Activated T-cell treated with anti-CD3 and anti-CD28 coated beads, Interleukin-2, amount 50 U/mL, for 24 hours (primary cell): ENCODE data around the gene TPRKB.
"Not testable (repeated sequence)": the region's sequence is repeated elsewhere in the genome, so short reads cannot be mapped to it uniquely, and the experiment has no call there.

Experiments used
- DNase-seq: peaks from one replicate; pipeline ENCODE4 v3.0.0-alpha.2; 2020
- H3K27ac Mint-ChIP-seq: 2 replicates; pipeline ENCODE4 v1.8.0; 2020; ENCODE audit warnings: mild to moderate bottlenecking, mixed read lengths
- H3K27me3 Mint-ChIP-seq: 2 replicates; pipeline ENCODE4 v1.8.0; 2020; ENCODE audit warnings: mixed read lengths
- H3K36me3 Mint-ChIP-seq: 2 replicates; pipeline ENCODE4 v1.8.0; 2020; ENCODE audit warnings: low read depth, mixed read lengths
- H3K4me1 Mint-ChIP-seq: 2 replicates; pipeline ENCODE4 v1.8.0; 2020; ENCODE audit warnings: low read depth, mixed read lengths
- H3K4me3 Mint-ChIP-seq: 2 replicates; pipeline ENCODE4 v1.8.0; 2020; ENCODE audit warnings: mild to moderate bottlenecking, moderate library complexity, mixed read lengths
- H3K9me3 Mint-ChIP-seq: 2 replicates; pipeline ENCODE4 v1.8.0; 2020; ENCODE audit warnings: mixed read lengths

Gene TPRKB

DNA sequence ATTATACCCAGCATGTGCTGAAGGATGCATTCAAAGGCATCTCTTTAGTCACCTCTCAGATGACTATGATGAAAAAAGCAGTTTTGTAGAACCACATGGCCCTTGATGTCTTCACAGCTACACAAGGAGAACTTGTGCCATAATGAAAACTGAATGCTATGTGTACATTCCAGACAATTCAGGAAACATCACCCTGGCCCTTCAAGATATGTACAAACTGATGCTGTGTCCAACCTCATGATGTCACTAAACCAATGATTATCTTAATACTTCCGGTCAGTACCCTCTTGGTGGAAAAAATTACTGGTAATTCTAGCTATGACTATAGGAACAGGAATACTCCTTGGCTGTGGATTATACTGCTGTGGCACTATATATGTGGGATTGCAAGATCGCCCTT is 22.8 kb upstream of the TPRKB start:
- Mint-ChIP-seq H3K36me3 (peaks cover 89% of the 10 kb centered on the region), H3K27me3 (no peaks in the 10 kb centered on the region), H3K4me3 (no peak overlapping the region), H3K9me3 (no peaks in the 10 kb centered on the region), H3K4me1 (no peaks in the 10 kb centered on the region), H3K27ac (no peak overlapping the region)
- DNase-seq, result no peak

DNA sequence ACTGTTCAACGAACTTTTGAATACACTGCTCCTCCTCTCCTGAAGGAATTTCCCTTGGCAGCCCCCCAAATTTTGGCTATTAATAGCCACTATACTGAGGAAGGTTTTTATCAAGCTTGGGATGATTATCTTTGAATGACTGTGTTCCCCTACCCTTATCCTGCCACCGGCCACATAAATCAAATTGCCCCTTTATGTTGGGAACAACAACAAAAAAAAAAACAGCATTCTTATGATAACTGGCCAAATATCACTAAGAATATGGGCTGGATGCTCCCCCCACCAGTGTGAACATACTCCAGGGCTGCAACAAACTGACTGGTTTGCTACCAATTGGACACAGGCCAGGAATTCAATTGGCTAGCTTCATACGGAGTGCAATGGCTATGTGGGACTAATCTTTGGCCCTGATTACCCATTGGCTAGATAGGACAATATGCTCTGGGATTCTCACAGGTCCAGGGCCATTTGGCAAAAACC is 22.2 kb upstream of the TPRKB start:
- no peak for DNase-seq
- Mint-ChIP-seq H3K9me3 (no peaks in the 10 kb centered on the region), H3K27ac (no peak overlapping the region), H3K4me1 (no peaks in the 10 kb centered on the region), H3K27me3 (no peaks in the 10 kb centered on the region), H3K36me3 (peaks cover 89% of the 10 kb centered on the region), H3K4me3 (no peak overlapping the region)

DNA sequence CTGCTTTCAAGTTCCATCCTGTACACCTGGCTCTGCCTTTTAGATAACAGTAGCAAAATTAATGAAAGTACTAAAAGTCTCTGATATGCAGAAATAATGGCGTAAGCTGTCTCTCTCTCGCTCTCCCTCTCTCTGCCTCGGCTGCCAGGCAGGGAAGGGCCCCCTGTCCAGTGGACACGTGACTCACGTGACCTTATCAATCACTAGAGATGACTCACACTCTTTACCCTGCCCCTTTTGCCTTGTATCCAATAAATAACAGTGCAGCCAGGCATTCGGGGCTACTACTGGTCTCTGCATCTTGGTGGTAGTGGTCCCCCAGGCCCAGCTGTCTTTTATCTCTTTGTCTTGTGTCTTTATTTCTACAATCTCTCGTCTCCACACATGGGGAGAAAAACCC is 17.2 kb upstream of the TPRKB start:
- DNase-seq, H3K27me3 Mint-ChIP-seq, H3K4me1 Mint-ChIP-seq, H3K9me3 Mint-ChIP-seq, H3K27ac Mint-ChIP-seq, H3K4me3 Mint-ChIP-seq: not testable (repeated sequence)
- H3K36me3 Mint-ChIP-seq, result peaks cover 87% of the 10 kb centered on the region

DNA sequence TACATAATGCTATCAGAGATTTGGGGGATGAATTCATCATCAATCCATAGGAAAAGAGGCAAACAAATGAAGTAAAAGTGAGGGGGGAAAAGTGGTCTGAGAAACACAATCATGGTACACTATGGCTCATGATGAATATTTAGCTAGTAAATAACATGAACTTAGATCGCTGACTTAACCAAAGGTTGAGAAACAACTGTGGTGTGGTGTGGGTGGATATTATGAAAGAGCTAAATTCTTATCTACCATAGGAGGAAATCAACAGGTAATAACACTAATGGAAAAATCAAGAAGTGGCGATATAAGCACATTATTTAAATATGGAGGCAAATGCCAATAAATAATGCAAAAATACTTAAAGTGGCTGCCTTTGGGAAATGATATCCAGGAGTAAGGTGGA is 12.2 kb upstream of the TPRKB start:
- DNase-seq, result no peak
- peaks cover 89% of the 10 kb centered on the region for H3K36me3 Mint-ChIP-seq

DNA sequence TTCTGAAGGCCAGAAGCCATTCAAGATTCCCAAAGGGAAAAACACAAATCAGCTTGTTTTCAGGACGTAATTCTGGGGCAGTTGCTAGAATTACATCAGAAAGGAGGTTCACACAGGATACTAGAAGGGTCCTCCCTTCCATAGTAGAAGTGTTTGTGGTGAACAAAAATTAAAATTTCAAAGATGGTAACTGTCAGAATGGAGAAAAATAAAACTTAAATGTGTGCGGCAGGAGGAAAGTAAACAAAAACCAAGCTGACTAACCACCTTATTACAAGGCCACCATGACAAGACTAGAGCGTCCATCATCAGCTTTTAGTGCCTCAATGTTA is 9.7 kb upstream of the TPRKB start:
- Mint-ChIP-seq H3K27me3 (no peaks in the 10 kb centered on the region), H3K4me3 (no peak overlapping the region), H3K27ac (no peak overlapping the region), H3K36me3 (peaks cover 79% of the 10 kb centered on the region), H3K4me1 (peaks cover 13% of the 10 kb centered on the region), H3K9me3 (no peaks in the 10 kb centered on the region)
- DNase-seq, result no peak

More for the DNA sequence above, 12.2 kb upstream of the TPRKB start:
- no peak overlapping the region for H3K4me3 Mint-ChIP-seq
- no peaks in the 10 kb centered on the region for H3K27me3 Mint-ChIP-seq
- H3K27ac Mint-ChIP-seq, result no peak overlapping the region
- no peaks in the 10 kb centered on the region for H3K9me3 Mint-ChIP-seq
- peaks cover 13% of the 10 kb centered on the region for H3K4me1 Mint-ChIP-seq

DNA sequence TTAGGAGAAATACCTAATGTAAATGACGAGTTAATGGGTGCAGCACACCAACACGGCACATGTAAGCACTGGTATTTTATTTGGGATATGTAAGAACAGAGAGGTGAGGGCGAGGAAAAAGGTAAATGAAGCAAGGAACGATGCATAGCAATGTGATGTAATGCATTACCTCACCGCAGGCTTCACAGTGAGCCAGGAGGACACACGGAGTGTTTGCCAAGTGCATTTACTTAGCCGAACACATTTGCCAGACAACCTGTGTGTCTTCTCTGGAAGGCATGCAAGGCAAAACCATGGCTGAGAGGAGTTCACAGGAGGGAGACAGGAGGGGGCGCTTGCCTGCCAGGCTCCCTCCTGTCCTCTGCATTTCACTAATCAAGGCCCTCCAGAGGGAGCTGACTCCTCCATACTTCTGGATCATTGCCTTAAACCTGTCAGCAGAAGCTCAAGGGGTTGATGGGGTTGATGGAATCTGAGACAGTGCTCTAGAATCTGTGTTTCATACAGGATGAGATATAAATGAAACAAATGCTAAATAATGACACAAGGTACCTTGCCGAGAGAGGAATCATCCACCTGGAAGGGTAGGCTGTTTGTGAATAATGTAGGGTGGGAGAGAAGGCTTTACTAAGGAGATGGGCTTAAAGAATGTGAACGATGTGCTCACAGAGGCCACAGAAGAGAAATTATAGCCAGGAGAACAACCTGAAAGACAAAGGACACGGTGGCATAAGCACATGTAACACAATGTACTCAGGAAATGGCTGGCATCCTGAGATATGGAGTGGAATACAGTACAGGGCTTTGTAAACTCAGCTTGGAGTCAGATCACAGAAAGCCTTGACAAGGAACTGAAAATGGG is 9.1 kb upstream of the TPRKB start:
- no peak overlapping the region for H3K27ac Mint-ChIP-seq
- no peaks in the 10 kb centered on the region for H3K9me3 Mint-ChIP-seq
- H3K4me3 Mint-ChIP-seq, result no peak overlapping the region

DNA sequence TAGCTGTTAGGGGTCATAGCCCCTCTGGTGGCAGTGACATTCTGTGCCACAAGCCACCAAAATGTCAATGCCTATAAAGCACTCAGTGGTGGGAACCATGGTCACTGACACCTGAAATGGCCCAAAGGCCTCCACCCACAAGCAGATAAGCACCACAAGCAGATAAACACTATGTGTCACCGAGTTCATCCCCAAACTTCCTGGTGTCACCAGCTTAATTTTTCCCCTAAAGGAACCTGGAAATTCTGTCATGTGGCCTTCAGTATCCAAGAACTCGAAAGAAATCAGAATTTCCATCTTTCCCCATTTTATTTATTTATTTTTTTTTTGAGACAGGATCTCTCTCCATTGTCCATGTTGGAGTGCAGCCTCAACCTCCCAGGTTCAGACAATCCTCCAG is 3.6 kb upstream of the TPRKB start:
- Mint-ChIP-seq H3K4me1 (peaks cover 16% of the 10 kb centered on the region), H3K27me3 (no peaks in the 10 kb centered on the region), H3K4me3 (no peak overlapping the region), H3K9me3 (peaks cover 7% of the 10 kb centered on the region), H3K36me3 (peaks cover 51% of the 10 kb centered on the region), H3K27ac (no peak overlapping the region)
- DNase-seq, result no peak

More for the DNA sequence above, 9.1 kb upstream of the TPRKB start:
- Mint-ChIP-seq H3K27me3 (no peaks in the 10 kb centered on the region), H3K36me3 (peaks cover 82% of the 10 kb centered on the region), H3K4me1 (peaks cover 13% of the 10 kb centered on the region)
- no peak for DNase-seq

DNA sequence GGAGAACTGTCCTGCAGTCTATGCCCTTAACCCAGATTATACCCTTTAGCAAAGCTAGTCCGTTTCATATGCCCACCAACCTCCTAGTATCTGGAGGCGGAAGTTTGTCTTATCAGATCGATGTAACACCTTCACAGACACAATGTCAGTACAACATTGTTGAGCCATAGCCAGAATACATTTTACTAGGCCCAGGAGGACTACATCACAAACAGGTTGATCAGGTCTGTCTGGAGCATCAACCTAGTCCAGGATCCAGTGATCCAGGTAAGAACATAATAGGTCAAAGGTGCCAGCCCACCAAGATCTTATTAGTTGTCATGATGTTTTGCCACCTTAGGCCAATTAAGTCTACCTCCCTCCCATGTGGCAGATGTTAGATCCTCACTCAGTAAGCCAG is 2.0 kb upstream of the TPRKB start:
- Mint-ChIP-seq H3K4me1 (peaks cover 22% of the 10 kb centered on the region), H3K9me3 (peaks cover 7% of the 10 kb centered on the region), H3K27me3 (no peaks in the 10 kb centered on the region), H3K4me3 (no peak overlapping the region), H3K36me3 (peaks cover 44% of the 10 kb centered on the region), H3K27ac (no peak overlapping the region)
- DNase-seq, result no peak

DNA sequence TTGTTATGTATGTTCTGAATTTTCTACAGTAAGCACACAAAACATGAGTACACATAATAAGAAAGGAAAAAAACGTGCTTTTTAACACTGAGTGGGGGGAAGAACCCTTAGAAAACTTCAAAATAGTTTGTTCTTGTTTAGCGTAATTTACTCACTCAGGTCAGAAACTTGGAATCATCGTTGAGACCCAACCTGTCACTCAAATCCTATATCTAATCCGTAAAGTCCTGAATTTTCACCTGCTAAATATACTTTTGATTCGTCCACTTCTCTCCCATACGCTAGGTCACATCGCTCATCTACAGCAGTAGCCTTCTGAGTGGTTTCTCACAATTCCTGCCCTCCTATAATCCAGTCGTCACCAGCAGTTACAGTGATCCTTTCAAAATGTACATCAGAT is 767 bp downstream of the TPRKB start:
- no peak for DNase-seq
- H3K36me3 Mint-ChIP-seq, result peaks cover 55% of the 10 kb centered on the region
- H3K27ac Mint-ChIP-seq, result peak overlapping the region; percentile 91
- H3K4me1 Mint-ChIP-seq, result peaks cover 22% of the 10 kb centered on the region
- peaks cover 7% of the 10 kb centered on the region for H3K9me3 Mint-ChIP-seq
- H3K4me3 Mint-ChIP-seq, result peak overlapping the region; percentile 93
- H3K27me3 Mint-ChIP-seq, result no peaks in the 10 kb centered on the region

DNA sequence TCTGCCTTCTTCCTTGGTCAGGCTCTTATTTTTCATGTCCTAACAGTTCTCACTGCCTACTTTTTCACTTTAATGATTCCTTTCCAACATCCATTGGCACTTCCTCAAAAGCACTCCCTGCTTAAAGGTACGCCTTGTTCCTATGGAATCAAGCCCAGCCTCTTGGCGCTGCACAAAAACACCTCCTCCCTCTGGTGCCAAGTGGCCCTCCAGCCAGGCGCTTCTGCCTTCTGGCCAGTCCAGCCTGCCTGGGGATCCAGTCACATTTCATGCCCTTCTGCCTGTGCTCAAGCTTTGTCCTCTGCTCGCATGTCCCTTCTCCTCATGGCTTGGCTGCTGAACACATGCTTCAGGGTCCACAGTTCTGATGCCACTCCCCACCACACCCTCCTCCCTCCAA is 6.3 kb downstream of the TPRKB start:
- Mint-ChIP-seq H3K27ac (peak overlapping the region; percentile 53), H3K27me3 (no peaks in the 10 kb centered on the region), H3K4me3 (no peak overlapping the region), H3K4me1 (peaks cover 6% of the 10 kb centered on the region), H3K36me3 (peaks cover 69% of the 10 kb centered on the region), H3K9me3 (no peaks in the 10 kb centered on the region)
- DNase-seq, result no peak

DNA sequence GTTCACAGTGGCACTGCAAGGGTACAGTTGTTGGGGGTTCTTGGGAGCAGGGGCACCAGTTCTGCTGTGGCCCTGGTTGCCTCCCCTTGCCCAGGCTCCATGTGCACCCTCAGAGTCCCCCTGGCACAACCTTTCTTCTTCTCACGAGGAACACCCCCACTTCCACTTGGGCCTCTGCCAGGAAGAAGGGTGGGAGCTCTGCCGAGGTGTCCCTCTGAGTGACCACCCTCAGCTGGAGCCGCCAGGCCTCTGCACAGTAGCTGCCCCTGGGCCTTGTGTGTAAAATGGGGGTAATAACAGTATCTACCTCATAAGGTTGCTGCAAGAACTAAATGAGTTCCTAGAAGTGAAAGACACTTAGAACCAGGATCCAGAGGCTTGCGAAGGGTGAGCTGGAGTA is 8.4 kb downstream of the TPRKB start:
- H3K27me3 Mint-ChIP-seq, result no peaks in the 10 kb centered on the region
- no peak for DNase-seq
- H3K27ac Mint-ChIP-seq, result no peak overlapping the region
- no peaks in the 10 kb centered on the region for H3K9me3 Mint-ChIP-seq
- no peaks in the 10 kb centered on the region for H3K4me1 Mint-ChIP-seq
- H3K36me3 Mint-ChIP-seq, result peaks cover 57% of the 10 kb centered on the region
- no peak overlapping the region for H3K4me3 Mint-ChIP-seq

DNA sequence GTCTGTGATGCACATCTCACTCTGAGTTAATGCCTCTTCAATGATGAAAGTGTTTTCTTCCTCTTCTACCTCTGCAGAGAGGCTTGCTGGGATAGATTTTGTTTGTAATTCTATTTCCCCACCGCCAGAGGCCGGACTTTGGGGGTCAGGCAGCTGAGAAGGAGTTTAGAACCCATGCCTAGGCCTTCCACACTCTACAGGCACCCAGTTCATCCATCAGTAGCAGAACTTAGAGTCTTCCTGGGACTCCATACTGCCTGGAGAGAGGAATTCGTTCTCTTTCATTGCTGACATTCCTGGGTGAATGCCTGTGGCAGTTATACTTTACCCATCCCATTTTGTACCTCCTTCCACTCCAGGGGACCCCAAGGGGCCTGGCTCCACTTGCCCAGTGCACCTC is 9.1 kb downstream of the TPRKB start:
- H3K27ac Mint-ChIP-seq, result no peak overlapping the region
- peaks cover 53% of the 10 kb centered on the region for H3K36me3 Mint-ChIP-seq
- no peaks in the 10 kb centered on the region for H3K27me3 Mint-ChIP-seq
- H3K4me1 Mint-ChIP-seq, result no peaks in the 10 kb centered on the region
- H3K9me3 Mint-ChIP-seq, result no peaks in the 10 kb centered on the region
- no peak for DNase-seq
- no peak overlapping the region for H3K4me3 Mint-ChIP-seq

DNA sequence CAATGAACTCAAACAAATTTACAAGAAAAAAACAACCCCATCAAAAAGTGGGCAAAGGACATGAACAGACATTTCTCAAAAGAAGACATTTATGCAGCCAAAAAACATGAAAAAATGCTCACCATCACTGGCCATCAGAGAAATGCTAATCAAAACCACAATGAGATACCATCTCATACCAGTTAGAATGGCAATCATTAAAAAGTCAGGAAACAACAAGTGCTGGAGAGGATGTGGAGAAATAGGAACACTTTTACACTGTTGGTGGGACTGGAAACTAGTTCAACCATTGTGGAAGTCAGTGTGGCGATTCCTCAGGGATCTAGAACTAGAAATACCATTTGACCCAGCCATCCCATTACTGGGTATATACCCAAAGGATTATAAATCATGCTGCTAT is 10.5 kb downstream of the TPRKB start:
- not testable (repeated sequence) for H3K9me3 Mint-ChIP-seq, H3K4me3 Mint-ChIP-seq, H3K27ac Mint-ChIP-seq, H3K4me1 Mint-ChIP-seq, DNase-seq, H3K27me3 Mint-ChIP-seq
- peaks cover 39% of the 10 kb centered on the region for H3K36me3 Mint-ChIP-seq

DNA sequence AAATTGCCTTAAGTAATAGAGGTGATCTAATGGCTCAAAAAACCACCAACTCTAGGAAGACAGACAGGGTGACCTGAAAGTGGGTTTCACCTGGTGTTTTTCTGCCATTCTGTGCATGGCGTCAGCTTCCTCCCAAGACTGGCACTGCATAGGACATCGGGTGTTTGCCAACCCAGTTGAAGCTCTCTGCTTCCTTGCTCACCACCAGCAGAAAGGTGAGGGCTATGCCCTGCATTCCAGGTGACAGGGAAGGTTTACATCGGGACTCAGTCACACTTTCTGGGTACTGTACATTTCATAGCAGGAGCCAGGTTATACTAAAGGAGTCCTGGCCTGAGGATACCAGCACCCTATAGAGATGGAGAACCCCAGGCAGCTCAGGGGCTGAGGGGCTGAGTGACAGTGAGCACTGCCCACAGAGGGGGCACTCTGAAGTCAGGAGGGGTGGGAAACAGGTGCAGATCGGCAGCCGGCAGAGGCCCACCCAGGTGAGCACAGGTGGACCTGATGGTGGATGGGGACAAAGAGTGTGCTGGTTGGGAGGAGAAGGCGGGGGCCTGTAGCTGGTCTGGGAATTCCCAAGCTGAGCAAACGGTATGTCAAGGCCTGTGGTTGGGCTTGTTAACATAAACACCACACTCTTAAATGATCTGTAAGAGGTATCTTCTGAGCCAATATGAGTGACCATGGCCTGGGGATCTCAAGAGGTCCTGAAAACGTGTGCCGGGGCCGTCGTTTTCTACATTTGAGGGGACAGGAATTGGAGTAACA is 18.1 kb downstream of the TPRKB start:
- Mint-ChIP-seq H3K4me3 (no peak overlapping the region), H3K27ac (no peak overlapping the region), H3K27me3 (peaks cover 14% of the 10 kb centered on the region)

DNA sequence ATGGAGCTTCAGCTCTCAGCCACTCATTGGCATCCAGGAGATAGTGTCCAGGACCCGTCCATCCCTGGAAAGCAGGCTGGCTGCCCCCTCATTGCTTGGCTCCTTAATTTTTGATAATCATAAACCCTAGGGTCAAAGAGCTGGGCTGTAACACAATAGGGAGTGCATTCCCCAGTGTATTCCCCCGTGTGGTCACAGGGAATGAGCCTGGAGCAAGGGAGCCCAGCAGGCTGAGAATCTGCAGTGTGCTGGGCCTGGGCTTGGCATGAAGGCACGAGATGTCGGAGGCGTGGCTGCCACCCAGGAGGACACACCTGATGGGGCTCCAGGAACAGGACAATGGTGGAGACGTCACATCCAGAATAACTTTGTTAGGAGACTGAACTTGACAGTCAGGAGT is 18.7 kb downstream of the TPRKB start:
- Mint-ChIP-seq H3K4me3 (no peak overlapping the region), H3K27me3 (peaks cover 18% of the 10 kb centered on the region), H3K36me3 (peaks cover 3% of the 10 kb centered on the region), H3K4me1 (no peaks in the 10 kb centered on the region), H3K9me3 (peaks cover 11% of the 10 kb centered on the region), H3K27ac (no peak overlapping the region)
- no peak for DNase-seq

More for the DNA sequence above, 18.1 kb downstream of the TPRKB start:
- peaks cover 6% of the 10 kb centered on the region for H3K9me3 Mint-ChIP-seq
- H3K4me1 Mint-ChIP-seq, result no peaks in the 10 kb centered on the region
- no peak for DNase-seq
- H3K36me3 Mint-ChIP-seq, result peaks cover 5% of the 10 kb centered on the region
